Gastroesophageal sphincter (tissue), 4 donors: ENCODE results near the gene COPA. TPM values are rescaled to one million over a fixed set of nuclear protein-coding genes. Genes with fewer than 3 reads are reported as not detected.

Experiments
- ATAC-seq: fragments of 150-250 bp; one replicate; pipeline ENCODE4 v1.9.1; 2016; ENCODE audit warnings: mild to moderate bottlenecking, moderate library complexity
- H3K27ac ChIP-seq, 4 donors: fragments of 200-600 bp; sonication (generic) in 3 of 4; 1 replicate in 3 of 4; 2 replicates in 1 of 4; pipeline ENCODE4 v1.5.1; 2016 to 2019
- H3K27me3 ChIP-seq: fragments of 200-600 bp; sonication (generic); one replicate; pipeline ENCODE4 v1.5.1; 2019
- H3K36me3 ChIP-seq, 2 donors: fragments of 200-600 bp; sonication (generic); one replicate each; pipeline ENCODE4 v1.5.1; 2019; ENCODE audit warnings: control low read depth in 1 of 2
- H3K4me1 ChIP-seq, 3 donors: fragments of 200-600 bp; sonication (generic); 1 replicate in 2 of 3; 2 replicates in 1 of 3; pipeline ENCODE4 v1.5.1; 2016 to 2019; ENCODE audit warnings: control low read depth in 2 of 3
- H3K4me3 ChIP-seq, 2 donors: fragments of 200-600 bp; sonication (generic); one replicate each; pipeline ENCODE4 v1.5.1; 2019; ENCODE audit warnings: mild to moderate bottlenecking in 1 of 2, moderate library complexity in 1 of 2
- H3K9me3 ChIP-seq, 3 donors: fragments of 200-600 bp; sonication (generic); one replicate each; pipeline ENCODE4 v1.5.1; 2017 to 2019; ENCODE audit warnings: control low read depth in 2 of 3
- EP300 ChIP-seq: sonication (generic); formaldehyde crosslinking; IDR thresholded peaks from one replicate; pipeline ENCODE4 v1.6.1; 2017; ENCODE audit warnings: antibody characterized with exemption, mild to moderate bottlenecking
- POLR2A ChIP-seq, 2 donors: fragments of 450-650 bp; IDR thresholded peaks; one replicate each; pipeline ENCODE4 v1.6.1; 2017; ENCODE audit warnings: antibody characterized with exemption in 2 of 2, mild to moderate bottlenecking in 2 of 2, moderate library complexity in 1 of 2
- POLR2AphosphoS5 ChIP-seq: sonication (generic); formaldehyde crosslinking; IDR thresholded peaks from one replicate; pipeline ENCODE4 v1.6.1; 2017; ENCODE audit warnings: antibody characterized with exemption
- WGBS, 2 donors: methylation state at CpG; one replicate each; pipeline ENCODE4 v1.1.5; 2018; ENCODE audit warnings: low coverage in 1 of 2; 5-methylcytosine and 5-hydroxymethylcytosine counted together
- total RNA-seq, 4 donors: library from RNA; depleted of rRNA; stranded (reverse); fragments of >200 nt; gene quantifications; one replicate each; pipeline ENCODE4 v1.1.0, GENCODE V29; 2016
- TF ChIP-seq, protein P1 (sequence below), 4 experiments: fragments of 200-600 bp in 2 of 4; fragments of 450-650 bp in 2 of 4; sonication (generic) in 1 of 4; IDR thresholded peaks; one replicate each; pipeline ENCODE4 v1.5.1; 2017 to 2019; ENCODE audit warnings: antibody characterized with exemption in 4 of 4, mild to moderate bottlenecking in 2 of 4, moderate library complexity in 2 of 4

The COPA gene
- total RNA-seq, 4 donors from 2014 or later, result 92.3 to 127 (median 111) TPM

DNA sequence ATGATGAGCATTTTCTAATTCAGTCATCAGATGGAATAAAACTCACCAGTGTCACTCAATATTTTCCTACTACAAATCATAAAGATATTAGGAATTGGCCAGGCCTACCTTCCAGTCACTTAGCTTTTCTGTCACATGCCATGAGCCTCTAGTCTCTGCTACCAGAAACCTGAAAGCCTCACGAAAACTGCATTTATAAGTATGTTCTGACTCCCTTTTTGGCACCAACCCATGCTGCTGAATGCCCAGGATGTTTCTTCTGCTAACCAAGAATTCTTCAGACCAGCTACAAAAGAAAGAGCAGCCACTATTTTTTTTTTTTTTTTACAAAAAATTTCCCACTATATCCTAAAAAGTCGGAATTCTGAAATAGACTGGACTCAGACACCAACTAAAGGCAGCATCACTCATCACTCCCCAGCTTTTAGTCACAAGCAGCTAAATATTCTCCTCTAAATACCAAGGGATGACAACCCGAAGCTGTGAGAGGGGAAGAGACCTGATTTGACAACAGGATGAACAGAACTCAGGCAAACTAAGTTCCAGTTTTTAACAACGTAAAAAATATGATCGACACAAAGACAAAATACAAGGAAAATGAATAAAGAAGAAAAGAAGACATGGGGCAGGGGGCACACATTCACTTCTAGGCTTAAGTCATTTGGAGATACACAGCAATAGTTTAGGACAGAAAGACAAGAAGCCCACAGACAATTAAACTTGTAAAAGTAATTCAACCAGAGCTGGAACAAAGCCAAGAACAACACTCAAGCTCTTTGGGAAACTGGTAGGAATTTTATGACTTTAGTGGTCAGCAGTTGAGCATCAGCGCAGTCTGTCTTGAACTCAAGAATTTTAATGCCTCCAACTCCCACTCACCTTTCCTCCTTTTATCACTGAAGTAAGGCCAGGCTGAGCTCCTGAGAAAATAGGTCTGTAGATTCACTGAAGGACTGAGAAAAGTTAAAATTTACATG lies 82.4 kb downstream of the COPA start:
- Histone ChIP-seq H3K4me3 (peak overlapping the region; percentile 85 to 91), H3K36me3 (peaks cover 0 to 5% of the 10 kb centered on the region in 2 donors), H3K4me1 (peaks cover 18 to 63% (median 22%) of the 10 kb centered on the region in 3 donors), H3K9me3 (no peaks in the 10 kb centered on the region), H3K27ac (peak overlapping the region; percentile 95 to 98 (median 96)), H3K27me3 (no peaks in the 10 kb centered on the region)
- no peak for ATAC-seq
- TF ChIP-seq POLR2AphosphoS5 (no peak), POLR2A (IDR thresholded peaks at IDR 0.05) (no peak), EP300 (no peak)
- TF ChIP-seq, protein P1, sequence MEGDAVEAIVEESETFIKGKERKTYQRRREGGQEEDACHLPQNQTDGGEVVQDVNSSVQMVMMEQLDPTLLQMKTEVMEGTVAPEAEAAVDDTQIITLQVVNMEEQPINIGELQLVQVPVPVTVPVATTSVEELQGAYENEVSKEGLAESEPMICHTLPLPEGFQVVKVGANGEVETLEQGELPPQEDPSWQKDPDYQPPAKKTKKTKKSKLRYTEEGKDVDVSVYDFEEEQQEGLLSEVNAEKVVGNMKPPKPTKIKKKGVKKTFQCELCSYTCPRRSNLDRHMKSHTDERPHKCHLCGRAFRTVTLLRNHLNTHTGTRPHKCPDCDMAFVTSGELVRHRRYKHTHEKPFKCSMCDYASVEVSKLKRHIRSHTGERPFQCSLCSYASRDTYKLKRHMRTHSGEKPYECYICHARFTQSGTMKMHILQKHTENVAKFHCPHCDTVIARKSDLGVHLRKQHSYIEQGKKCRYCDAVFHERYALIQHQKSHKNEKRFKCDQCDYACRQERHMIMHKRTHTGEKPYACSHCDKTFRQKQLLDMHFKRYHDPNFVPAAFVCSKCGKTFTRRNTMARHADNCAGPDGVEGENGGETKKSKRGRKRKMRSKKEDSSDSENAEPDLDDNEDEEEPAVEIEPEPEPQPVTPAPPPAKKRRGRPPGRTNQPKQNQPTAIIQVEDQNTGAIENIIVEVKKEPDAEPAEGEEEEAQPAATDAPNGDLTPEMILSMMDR (IDR thresholded peaks at IDR 0.05), result no peak
- 17 to 26% methylated on average over 3 to 6 of the region's 6 CpGs for WGBS, 2 donors

DNA sequence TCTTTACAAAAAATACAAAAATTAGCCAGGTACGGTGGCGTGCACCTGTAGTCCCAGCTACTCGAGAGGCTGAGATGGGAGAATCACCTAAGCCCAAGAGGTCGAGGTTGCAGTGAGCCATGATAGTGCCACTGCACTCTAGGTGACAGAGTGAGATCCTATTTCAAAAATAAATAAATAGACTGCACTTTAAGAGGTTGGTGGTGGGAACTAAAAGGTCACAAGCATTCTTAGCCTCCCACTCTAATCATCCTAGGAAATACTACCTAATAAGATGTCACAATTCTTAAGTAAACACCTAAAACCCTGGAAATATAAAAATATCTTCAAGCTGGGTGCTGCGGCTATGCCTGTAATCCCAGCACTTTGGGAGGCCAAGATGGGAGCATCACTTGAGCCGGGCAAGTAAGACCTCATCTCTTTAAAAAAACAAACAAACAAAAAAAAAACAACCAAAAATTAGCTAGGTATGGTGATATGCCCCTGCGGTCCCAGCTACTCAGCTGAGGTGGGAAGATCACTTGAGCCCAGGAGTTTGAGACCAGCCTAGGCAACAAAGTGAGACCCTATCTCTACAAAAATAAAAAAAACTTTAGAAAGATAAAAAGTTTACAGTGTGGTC lies 84.8 kb downstream of the COPA start:
- H3K36me3 ChIP-seq, result peaks cover 0 to 15% of the 10 kb centered on the region in 2 donors
- H3K27ac ChIP-seq, result no peak overlapping the region
- no peaks in the 10 kb centered on the region for H3K9me3 ChIP-seq
- TF ChIP-seq, protein P1 (IDR thresholded peaks at IDR 0.05), result no peak
- TF ChIP-seq POLR2AphosphoS5 (no peak), POLR2A (IDR thresholded peaks at IDR 0.05) (no peak), EP300 (no peak)
- WGBS, 2 donors, result 83% methylated on average over 4 to 7 of the region's 7 CpGs
- ATAC-seq, result no peak
- peaks cover 18 to 70% (median 22%) of the 10 kb centered on the region in 3 donors for H3K4me1 ChIP-seq
- H3K4me3 ChIP-seq, result no peak overlapping the region
- no peaks in the 10 kb centered on the region for H3K27me3 ChIP-seq

DNA sequence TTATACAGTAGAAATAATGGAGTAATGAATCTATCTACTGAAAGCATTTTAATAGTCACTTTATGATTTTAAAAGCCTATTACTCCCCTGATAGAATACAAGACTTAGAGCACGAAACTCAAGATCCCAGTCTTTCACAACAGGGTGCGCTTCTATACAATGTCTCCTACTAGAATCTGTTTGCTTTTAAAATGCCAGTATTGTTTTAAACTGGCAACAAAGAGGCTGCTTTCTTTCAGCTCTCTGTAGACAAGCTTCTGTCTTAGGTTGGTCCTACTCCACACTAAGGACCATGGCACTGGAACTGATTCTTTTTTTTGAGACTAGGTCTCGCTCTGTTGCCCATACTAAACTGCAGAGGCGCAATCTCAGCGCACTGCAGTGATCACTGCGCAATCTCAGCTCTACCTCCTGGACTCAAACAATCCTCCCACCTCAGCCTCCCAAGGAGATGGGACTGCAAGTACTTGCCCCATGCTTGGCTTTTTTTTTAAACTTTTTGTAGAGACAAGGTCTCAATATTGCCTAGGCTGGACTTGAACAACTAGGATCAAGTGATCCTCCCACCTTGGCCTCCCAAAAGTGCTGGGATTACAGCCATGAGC lies 85.5 kb downstream of the COPA start:
- H3K27me3 ChIP-seq, result no peaks in the 10 kb centered on the region
- TF ChIP-seq, protein P1 (IDR thresholded peaks at IDR 0.05), result no peak
- no peak for TF ChIP-seq POLR2A (IDR thresholded peaks at IDR 0.05)
- TF ChIP-seq POLR2AphosphoS5, result no peak
- TF ChIP-seq EP300, result no peak
- no peaks in the 10 kb centered on the region for H3K9me3 ChIP-seq
- H3K27ac ChIP-seq, result no peak overlapping the region
- peaks cover 18 to 65% (median 22%) of the 10 kb centered on the region in 3 donors for H3K4me1 ChIP-seq
- peaks cover 0 to 15% of the 10 kb centered on the region in 2 donors for H3K36me3 ChIP-seq
- WGBS, 2 donors, result 67 to 86% methylated on average over 3 to 5 of the region's 6 CpGs
- no peak overlapping the region for H3K4me3 ChIP-seq
- ATAC-seq, result no peak

DNA sequence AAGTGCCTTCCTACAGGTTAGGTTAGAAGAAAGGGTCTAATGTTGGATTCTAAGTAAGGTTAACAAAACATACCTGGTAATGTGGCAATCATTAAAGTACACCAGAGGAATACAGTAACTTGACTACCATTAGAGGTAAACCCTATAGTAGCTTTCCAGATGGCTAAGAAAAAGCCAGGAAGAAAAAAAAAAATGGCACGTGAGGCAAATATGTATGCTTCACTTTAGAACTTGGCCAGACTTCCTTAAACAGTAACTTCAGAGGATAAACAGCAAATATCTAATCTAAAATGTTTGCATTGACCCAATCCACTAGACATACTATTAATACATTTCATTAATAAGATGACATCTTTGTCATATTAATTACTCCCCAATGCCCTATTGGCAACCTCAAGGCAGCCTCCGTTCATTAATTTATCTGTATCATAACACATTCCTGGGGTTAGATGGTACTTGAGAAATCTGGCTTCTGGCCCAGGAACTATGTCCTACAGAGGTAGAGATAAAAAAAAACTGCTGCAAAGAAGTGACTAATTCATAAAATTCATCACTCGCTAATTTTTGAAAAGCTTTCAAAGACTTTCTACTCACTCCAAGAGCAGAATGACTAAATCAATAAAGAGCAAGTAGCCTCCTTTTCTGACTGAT lies 86.5 kb downstream of the COPA start:
- ATAC-seq, result no peak
- TF ChIP-seq POLR2AphosphoS5 (no peak), EP300 (no peak), POLR2A (IDR thresholded peaks at IDR 0.05) (no peak)
- TF ChIP-seq, protein P1 (IDR thresholded peaks at IDR 0.05), result no peak
- Histone ChIP-seq H3K36me3 (peaks cover 0 to 15% of the 10 kb centered on the region in 2 donors), H3K4me3 (no peak overlapping the region), H3K27me3 (no peaks in the 10 kb centered on the region), H3K4me1 (peaks cover 20 to 75% (median 25%) of the 10 kb centered on the region in 3 donors), H3K27ac (peak overlapping the region in 2 of 4 donors; percentile 16 to 28), H3K9me3 (no peaks in the 10 kb centered on the region)
- WGBS, 2 donors, result 18 to 36% methylated on average over 3 of the region's 3 CpGs
